GM19240 (cell line): ENCODE measurements around the gene GTSF1L.

Experiments used
- DNase-seq: peaks from one replicate; pipeline ENCODE4 v3.0.0; 2011; ENCODE audit warnings: low spot score; ENCODE audit not compliant: insufficient read length

The GTSF1L gene

GRCh38 chr20:43716757-43717615 lies 9.8 kb downstream of the GTSF1L start:
- no peak for DNase-seq

DNA sequence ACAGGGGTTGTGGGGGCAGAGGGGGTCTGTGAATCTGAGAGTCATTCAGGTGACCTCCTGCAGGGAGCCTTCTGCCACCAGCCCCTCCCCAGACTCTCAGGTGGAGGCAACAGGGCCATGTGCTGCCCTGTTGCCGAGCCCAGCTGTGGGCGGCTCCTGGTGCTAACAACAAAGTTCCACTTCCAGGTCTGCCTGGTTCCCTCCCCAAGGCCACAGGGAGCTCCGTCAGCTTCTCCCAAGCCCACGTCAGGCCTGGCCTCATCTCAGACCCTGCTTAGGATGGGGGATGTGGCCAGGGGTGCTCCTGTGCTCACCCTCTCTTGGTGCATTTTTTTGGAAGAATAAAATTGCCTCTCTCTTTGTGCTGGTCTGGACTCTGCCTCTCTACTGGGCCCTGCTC lies 10.7 kb downstream of the GTSF1L start:
- no peak for DNase-seq

- no peak for DNase-seq
Measured at GRCh38 chr20:43715511-43715910, 11.3 kb downstream of the GTSF1L start.

DNA sequence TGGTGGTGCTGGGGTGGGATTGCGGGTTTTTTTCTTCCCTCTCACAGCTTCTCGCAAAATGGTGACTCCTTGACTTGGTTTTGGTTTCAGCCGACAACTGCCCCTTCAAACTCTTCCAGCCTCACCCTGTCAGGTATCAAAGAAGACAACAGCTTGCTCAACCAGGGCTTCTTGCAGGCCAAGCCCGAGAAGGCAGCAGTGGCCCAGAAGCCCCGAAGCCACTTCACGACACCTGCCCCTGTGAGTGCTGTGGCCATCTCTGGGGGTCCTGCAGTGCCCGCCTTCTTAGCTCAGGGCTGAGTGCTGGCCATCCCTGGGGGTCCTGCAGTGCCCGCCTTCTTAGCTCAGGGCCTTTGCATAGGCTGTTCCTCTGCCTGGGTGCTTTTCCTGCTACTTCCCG lies 11.8 kb downstream of the GTSF1L start:
- no peak for DNase-seq

DNA sequence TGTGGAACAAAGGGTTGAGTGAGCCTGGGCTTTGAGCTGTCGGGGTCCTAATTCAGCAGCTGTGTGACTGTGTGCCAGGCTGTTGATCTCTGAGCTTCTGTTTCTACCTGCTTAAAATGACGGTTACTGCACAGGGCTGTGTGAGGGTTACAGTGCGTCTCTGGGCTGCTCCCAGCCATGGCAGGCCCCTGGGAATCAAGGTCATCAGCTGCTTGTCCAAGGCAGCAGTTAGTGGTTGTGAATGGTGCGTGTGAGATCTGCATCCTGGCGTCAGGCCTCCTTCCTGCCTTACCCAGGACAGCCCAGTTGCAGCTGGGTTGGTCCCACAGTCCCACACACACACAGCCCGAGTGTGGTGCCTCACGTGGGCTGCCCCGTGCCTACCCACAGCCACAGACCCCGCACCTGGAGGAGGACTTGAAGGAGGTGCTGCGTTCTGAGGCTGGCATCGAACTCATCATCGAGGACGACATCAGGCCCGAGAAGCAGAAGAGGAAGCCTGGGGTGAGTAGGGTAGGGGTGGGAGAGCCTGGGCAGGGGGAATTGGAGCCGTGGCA lies 15.6 kb downstream of the GTSF1L start:
- DNase-seq: no peak

GRCh38 chr20:43710370-43711044 lies 16.3 kb downstream of the GTSF1L start:
- no peak for DNase-seq

GRCh38 chr20:43702502-43702901 lies 24.3 kb downstream of the GTSF1L start:
- DNase-seq: no peak

- DNase-seq: no peak
Measured at GRCh38 chr20:43700627-43701026, 26.2 kb downstream of the GTSF1L start.

DNA sequence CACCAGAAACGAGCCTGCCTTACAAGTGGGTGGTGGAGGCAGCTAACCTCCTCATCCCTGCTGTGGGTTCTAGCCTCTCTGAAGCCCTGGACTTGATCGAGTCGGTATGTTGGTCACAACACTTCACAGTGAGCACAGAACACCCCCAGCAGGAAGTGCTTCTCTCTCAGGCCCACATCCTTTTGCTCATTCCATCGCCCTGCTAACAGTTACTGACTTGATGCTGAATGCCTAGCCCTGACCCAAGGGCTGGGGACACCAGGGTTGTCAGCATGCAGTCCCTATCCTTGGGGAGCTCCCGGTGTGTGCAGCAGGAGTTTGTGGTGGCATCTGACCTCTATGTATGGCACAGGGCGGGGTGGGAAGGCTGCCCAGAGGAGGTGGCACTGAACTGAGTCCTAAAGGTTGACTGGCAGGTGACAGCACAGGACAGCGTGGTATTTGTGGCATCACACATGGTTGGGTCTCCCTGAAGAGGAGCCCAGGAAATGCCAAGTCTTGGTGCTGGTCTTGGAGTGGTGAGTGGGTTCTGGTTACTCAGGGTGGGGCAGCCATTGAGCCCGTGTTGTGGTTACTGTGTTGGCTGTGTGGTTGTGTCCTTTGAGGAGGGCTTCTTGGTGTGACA lies 26.7 kb downstream of the GTSF1L start:
- no peak for DNase-seq

- DNase-seq: no peak
Measured at GRCh38 chr20:43695571-43695970, 31.2 kb downstream of the GTSF1L start.

- no peak for DNase-seq
Measured at GRCh38 chr20:43694763-43695162, 32.0 kb downstream of the GTSF1L start.

GRCh38 chr20:43691928-43692524 lies 34.8 kb downstream of the GTSF1L start:
- peak; percentile 67 for DNase-seq

DNA sequence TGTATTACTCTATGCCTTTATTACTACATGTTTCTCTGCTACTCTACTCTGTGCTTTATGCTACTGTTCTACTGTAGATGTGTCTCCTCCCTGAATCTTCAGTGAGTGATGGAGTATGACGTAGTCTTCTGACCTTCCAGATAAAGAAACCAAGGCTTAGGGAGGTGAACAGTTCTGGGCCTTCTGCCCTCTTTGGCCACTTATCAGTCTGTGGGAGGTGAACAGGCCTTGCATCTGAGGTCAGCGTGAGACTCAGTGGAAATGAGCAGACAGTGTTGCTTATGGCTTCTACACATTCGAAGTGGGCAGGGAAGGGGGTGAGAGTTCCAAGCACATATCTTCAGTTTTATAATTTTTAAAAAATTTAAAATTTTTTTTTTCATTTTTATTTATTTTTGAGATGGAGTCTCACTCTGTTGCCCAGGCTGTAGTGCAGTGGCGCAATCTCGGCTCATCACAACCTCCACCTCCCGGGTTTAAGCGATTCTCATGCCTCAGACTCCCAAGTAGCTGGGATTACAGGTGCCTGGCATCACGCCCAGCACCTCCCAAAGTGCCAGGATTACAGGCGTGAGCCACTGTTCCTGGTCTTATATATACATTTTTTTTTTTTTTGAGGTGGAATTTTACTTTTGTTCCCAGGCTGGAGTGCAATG lies 35.7 kb downstream of the GTSF1L start:
- DNase-seq: no peak

DNA sequence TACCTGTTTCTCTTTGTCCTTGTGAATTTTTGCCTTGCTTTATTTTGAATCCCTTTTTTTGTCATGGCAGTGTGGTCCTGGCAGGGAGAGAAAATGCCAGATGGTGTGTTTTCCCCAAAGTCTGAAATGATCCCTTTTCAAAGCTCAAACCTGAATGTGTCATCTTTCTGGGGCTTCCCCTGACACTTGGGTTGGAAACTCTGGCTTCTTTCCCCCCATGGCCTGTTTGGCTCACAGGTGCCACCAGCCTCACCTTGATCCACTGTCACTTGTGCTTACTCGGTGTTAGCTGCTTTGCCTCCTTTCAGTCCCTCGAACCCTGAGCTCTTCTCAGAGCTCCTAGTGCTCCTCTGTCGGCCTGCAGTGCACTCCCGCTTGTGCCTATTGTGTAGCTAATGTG lies 37.6 kb downstream of the GTSF1L start:
- DNase-seq: no peak

- no peak for DNase-seq
Measured at GRCh38 chr20:43686820-43687219, 40.0 kb downstream of the GTSF1L start.

DNA sequence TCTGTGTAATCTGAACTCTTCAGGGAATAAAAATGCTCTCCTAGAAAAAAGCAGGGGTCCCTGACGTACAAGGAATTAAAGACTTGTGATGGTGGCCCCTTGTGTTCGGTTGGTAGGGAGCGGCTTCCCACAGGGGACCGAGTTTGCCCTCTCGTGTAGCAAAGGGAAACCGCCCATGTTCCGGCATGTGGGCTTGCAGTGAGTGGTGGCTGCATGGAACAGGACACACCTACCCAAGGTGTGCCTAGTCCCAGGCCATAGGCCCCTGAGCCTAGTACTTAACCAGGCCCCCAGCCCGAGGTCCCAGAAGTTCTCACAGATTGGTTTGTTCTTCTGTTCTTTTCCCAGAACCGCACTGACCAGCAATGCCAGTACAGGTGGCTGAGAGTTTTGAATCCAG lies 44.4 kb downstream of the GTSF1L start:
- no peak for DNase-seq

DNA sequence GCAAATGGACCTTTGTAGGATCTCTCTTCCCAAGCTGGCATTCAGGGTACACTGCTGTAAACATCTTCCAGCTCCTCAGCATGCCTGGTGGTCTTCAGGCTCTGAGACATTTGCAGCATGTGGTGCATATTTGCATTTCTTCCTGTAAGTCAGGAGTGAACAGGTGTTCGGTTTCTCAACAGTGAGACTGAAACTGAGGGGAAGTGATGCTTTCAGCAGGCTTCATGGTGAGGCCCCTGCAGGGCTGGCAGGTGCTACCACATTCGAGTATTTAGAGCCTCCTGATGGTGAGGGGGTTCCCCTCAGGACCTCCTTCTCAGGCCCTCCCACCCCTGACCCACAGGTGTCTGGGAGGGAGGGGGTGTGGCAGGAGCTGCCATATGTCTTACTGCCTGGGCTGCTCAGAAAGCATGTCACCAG lies 44.8 kb downstream of the GTSF1L start:
- peak; percentile 55 for DNase-seq

GRCh38 chr20:43681468-43681942 lies 45.3 kb downstream of the GTSF1L start:
- DNase-seq: no peak

- no peak for DNase-seq
Measured at GRCh38 chr20:43680981-43681380, 45.8 kb downstream of the GTSF1L start.

DNA sequence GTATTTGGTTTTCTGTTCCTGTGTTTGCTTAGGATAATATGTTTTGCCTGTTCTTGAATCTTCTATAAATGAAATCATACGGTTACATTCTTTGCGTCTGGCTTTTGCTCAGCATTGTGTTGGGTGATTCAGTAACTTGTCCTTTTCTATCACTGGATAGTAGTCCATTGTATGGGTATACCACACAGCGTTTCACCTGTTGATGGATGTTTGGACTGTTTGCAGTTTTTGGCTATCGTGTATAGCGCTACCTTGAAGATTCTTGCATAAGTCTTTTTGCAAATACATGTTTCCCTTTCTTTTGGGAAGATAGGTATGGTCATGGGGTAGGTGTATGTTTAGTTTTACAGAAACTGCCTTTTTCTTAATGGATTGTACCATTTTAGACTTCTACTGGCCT lies 50.4 kb downstream of the GTSF1L start:
- DNase-seq: no peak
